ENCODE results near the gene RTP3. TPM values are rescaled to one million over a fixed set of nuclear protein-coding genes. Genes with fewer than 3 reads are reported as not detected.
"Not testable (repeated sequence)": the region's sequence is repeated elsewhere in the genome, so short reads cannot be mapped to it uniquely, and the experiment has no call there.

The RTP3 gene
- total RNA-seq, 1 donor: not detected

DNA sequence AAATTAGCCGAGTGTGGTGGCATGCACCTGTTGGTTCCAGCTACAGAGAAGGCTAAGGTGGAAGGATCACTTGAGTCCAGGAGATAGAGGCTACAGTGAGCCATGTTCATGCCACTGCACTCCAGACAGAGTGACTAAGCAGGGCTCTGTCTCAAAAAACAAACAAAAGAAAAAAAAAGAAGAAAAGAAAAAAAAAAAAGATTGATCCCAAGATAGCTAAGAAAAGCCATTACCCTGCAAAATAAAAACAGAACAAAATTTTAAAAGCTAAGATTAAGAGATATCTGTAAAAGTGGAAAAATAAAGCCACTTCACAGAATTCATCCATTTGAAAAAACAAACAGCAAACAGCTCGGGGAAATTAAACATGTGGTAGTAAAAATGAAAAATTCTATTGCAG is 44.6 kb downstream of the RTP3 start:
- no peak overlapping the region for H3K4me3 ChIP-seq (ENCODE audit: low read depth, low read length)
- DNase-seq (ENCODE audit: low read depth): peak; percentile 20
- TF ChIP-seq, protein P1, sequence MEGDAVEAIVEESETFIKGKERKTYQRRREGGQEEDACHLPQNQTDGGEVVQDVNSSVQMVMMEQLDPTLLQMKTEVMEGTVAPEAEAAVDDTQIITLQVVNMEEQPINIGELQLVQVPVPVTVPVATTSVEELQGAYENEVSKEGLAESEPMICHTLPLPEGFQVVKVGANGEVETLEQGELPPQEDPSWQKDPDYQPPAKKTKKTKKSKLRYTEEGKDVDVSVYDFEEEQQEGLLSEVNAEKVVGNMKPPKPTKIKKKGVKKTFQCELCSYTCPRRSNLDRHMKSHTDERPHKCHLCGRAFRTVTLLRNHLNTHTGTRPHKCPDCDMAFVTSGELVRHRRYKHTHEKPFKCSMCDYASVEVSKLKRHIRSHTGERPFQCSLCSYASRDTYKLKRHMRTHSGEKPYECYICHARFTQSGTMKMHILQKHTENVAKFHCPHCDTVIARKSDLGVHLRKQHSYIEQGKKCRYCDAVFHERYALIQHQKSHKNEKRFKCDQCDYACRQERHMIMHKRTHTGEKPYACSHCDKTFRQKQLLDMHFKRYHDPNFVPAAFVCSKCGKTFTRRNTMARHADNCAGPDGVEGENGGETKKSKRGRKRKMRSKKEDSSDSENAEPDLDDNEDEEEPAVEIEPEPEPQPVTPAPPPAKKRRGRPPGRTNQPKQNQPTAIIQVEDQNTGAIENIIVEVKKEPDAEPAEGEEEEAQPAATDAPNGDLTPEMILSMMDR (IDR thresholded peaks at IDR 0.05; ENCODE audit: insufficient read depth, low read length): no peak

DNA sequence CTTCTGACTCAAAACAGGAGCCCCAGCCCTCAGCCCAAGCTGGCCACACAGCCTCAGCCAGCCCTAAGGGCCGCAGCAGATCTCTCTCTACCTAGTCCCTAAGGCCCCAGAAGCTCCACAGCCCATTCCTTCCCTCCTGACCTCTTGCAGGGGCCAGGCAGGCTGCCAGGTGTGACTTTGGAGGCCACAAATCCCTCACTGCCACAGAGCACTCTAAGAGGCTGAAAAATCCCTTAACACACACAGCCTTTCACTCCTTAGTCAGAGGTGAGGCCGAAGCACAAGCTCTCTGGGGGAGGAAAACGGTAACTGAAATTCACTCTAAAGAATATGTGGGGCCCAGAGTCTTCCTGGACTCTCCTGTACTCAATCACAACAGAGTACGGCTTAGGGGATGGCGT is 45.0 kb downstream of the RTP3 start:
- DNase-seq (ENCODE audit: low read depth): no peak
- TF ChIP-seq, protein P1 (IDR thresholded peaks at IDR 0.05; ENCODE audit: insufficient read depth, low read length): no peak
- H3K4me3 ChIP-seq (ENCODE audit: low read depth, low read length): no peak overlapping the region

DNA sequence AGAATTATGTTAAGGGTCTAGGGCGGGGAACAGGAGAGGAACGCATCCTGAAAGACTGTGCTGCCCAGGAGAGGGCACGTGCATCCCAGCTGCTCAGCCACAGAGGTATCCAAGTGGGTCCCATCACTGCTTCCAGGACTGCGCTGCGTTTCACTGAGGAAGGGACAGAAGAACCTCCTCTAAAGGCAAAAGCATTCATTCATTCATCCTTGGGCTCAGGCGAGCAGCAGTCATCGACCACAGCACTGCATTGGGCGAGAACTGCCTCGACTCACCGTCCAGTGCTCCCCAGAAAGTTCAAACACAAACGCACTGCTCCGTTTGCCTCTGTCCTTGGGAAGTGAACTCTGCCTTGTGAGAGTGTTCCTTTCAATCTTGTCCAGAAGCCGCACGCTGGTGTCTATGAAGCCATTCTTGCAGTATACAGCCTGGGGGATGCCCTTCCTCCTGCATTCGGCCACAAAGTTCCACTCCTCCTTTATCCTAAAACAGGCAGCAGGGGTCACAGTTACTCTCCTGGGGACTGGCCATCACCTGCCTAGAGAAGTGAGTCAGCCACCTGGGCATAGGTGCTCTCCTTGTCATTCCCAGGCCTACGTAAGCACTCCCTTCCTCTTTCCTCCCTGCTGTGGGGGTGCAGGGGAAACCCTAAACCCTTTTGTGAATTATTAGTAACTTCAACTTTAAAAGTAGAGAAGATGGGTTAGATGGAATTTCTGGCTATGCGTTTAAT is 47.2 kb downstream of the RTP3 start:
- DNase-seq (ENCODE audit: low read depth): no peak
- no peak overlapping the region for H3K4me3 ChIP-seq (ENCODE audit: low read depth, low read length)
- TF ChIP-seq, protein P1 (IDR thresholded peaks at IDR 0.05; ENCODE audit: insufficient read depth, low read length): no peak

DNA sequence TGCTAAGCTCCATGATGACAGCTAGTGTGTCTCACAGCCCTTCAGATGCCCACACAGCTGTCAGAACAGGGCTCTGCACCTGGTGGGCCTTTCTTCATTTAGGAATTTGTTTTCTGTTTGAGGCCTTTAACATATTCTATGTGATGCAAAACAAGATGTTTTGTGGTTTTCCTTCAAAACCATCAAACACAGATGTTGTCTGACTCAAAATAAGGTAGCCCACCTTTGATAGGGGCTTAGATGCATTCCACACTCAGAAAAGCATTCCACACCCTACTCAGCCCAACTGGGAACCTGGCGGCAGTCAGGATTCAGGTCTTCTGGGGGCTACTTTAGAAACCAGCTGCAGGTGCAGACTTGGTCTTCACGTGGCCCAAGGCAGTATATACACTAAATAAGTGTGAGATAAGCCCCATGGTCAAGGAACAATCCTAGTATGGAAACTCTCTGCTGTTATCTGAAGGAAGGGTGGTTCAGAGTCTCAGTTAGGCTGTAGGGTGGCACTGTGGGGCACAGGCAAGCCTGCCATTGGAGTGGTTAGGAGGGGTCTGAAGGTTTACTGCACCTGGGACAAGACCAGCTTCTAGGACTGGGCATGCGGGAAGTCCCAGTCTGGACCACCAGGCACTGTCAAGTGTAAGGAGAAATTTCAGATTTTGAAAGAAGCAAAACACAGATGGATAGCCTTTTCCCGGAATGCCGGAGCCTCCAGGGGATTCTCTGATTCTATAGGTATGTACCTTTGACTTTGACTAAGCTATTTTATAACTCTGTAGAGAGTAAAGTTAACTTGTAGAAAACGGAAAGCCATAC is 48.2 kb downstream of the RTP3 start:
- DNase-seq (ENCODE audit: low read depth): no peak
- H3K4me3 ChIP-seq (ENCODE audit: low read depth, low read length): no peak overlapping the region
- TF ChIP-seq, protein P1 (IDR thresholded peaks at IDR 0.05; ENCODE audit: insufficient read depth, low read length): no peak

DNA sequence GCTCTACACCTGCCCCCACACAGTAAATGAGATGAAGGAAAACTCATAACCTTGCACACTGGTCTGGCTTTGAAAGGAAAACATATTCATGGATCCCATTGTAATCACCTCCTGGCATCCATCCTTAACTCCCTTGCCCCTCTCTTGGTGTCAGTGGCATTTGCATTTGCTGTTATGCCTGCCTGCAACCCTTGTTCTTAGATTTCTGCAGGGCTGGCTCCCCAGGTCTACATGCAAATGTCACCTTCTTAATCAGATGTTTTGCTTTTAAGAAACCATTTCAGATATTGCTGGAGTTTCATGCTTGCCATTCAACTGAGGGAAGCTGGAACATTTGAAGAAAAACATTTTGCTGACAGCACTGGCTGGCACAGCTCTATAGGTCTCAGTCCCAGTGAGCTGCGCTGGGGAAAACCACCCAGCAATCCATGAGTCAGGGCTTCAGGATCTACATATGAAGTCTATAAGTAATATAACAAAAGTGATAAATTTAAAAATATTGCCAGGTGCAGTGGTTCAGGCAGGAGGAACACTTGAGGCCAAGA is 49.2 kb downstream of the RTP3 start:
- TF ChIP-seq, protein P1 (IDR thresholded peaks at IDR 0.05; ENCODE audit: insufficient read depth, low read length): no peak
- no peak for DNase-seq (ENCODE audit: low read depth)

DNA sequence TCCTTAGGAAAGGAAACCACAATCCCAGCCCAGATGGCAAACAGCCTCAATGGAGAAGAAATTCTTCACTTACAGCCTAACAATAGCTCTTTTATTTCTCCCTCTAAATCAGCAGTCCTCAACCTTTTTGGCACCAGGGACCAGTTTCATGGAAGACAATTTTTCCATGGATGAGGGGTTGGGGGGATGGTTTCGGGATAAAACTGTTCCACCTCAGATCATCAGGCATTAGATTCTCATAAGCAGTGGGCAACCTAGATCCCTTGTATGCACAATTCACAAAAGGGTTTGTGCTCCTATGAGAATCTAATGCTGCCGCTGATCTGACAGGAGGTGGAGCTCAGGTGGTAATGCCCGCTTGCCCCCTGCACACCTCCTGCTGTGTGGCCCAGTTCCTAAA is 50.8 kb downstream of the RTP3 start:
- DNase-seq (ENCODE audit: low read depth); H3K4me3 ChIP-seq (ENCODE audit: low read depth, low read length): not testable (repeated sequence)

More for the DNA sequence above, 49.2 kb downstream of the RTP3 start:
- no peak overlapping the region for H3K4me3 ChIP-seq (ENCODE audit: low read depth, low read length)

DNA sequence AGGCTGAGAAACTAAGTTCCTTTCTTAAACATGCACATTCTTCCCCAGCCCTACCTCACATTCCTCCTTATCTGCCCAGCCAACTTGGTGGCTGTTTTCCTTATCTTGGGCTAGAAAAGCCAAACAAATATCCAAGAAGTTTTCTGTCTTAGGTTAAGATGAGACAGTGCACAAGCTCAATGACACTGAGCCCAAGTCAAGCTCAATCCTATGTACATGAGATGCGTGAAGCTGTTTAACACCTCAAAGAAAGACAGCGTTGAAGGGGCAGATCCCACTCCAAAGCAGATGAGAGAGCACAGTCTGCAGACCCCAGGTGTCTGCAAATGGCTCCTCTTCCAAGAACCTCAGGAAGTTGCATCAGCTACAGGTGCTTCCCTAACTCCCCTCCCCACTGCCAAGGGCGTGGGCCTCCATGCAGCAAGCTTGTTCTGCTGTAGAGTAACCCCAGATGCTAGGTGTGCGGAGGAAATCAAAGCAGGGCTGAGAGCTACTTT is 51.7 kb downstream of the RTP3 start:
- H3K4me3 ChIP-seq (ENCODE audit: low read depth, low read length): no peak overlapping the region
- TF ChIP-seq, protein P1 (IDR thresholded peaks at IDR 0.05; ENCODE audit: insufficient read depth, low read length): no peak
- DNase-seq (ENCODE audit: low read depth): peak; percentile 34

Measured in fibroblast of the aortic adventitia (primary cell).